ENCODE results near the gene AGXT.

AGXT gene

GRCh38 chr2:240868286-240869108, at the start of gene AGXT:
TSS of gene AGXT (plus strand) at chr2:240868824. CDS start at chr2:240868866, 42 bp downstream.
- no peak for DNase-seq (ENCODE audit: low spot score)

- no peak for DNase-seq (ENCODE audit: low spot score)
These were observed 49.3 kb upstream of the AGXT start for GRCh38 chr2:240819126-240819857.

- no peak for DNase-seq (ENCODE audit: low spot score)
These were observed 48.6 kb upstream of the AGXT start, which contains the start of gene KIF1A for GRCh38 chr2:240819858-240820606. TSS of gene KIF1A (minus strand) at chr2:240820219. CDS start at chr2:240797752, 22,467 bp downstream.

GRCh38 chr2:240820607-240821428, 47.8 kb upstream of the AGXT start:
- DNase-seq (ENCODE audit: low spot score) = no peak

GRCh38 chr2:240821429-240821778, 47.2 kb upstream of the AGXT start:
- no peak for DNase-seq (ENCODE audit: low spot score)

- no peak for DNase-seq (ENCODE audit: low spot score)
These were observed 46.3 kb upstream of the AGXT start for GRCh38 chr2:240822280-240822847.

GRCh38 chr2:240823449-240824336, 44.9 kb upstream of the AGXT start:
- no peak for DNase-seq (ENCODE audit: low spot score)

- DNase-seq (ENCODE audit: low spot score) = no peak
These were observed 43.1 kb upstream of the AGXT start for GRCh38 chr2:240825476-240825875.

GRCh38 chr2:240831594-240832204, 36.9 kb upstream of the AGXT start:
- no peak for DNase-seq (ENCODE audit: low spot score)

- peak; percentile 99 for DNase-seq (ENCODE audit: low spot score)
These were observed 36.4 kb upstream of the AGXT start for GRCh38 chr2:240832205-240832727.

GRCh38 chr2:240832921-240833494, 35.6 kb upstream of the AGXT start:
- no peak for DNase-seq (ENCODE audit: low spot score)

GRCh38 chr2:240833724-240834285, 34.8 kb upstream of the AGXT start:
- no peak for DNase-seq (ENCODE audit: low spot score)

GRCh38 chr2:240834377-240834975, 34.1 kb upstream of the AGXT start:
- DNase-seq (ENCODE audit: low spot score) = no peak

GRCh38 chr2:240835528-240835927, 33.1 kb upstream of the AGXT start:
- no peak for DNase-seq (ENCODE audit: low spot score)

- no peak for DNase-seq (ENCODE audit: low spot score)
These were observed 31.7 kb upstream of the AGXT start for GRCh38 chr2:240836781-240837467.

GRCh38 chr2:240837621-240838020, 31.0 kb upstream of the AGXT start:
- DNase-seq (ENCODE audit: low spot score) = no peak

- DNase-seq (ENCODE audit: low spot score) = no peak
These were observed 29.2 kb upstream of the AGXT start for GRCh38 chr2:240839152-240840143.
